Esophagus muscularis mucosa (tissue), 4 donors: Measurements from ENCODE around the gene CCR6. TPM values are rescaled to one million over a fixed set of nuclear protein-coding genes. Genes with fewer than 3 reads are reported as not detected.

Source experiments
- DNase-seq: peaks from one replicate; pipeline ENCODE4 v3.0.0-alpha.2; 2017; ENCODE audit errors: extremely low spot score
- H3K27ac ChIP-seq, 4 donors: fragments of 200-600 bp; sonication (generic); replicated peaks in 1 of 4; 1 replicate in 3 of 4; 2 replicates in 1 of 4; pipeline ENCODE4 v1.5.1; 2016 to 2019; ENCODE audit warnings: mild to moderate bottlenecking in 1 of 4
- H3K27me3 ChIP-seq, 4 donors: fragments of 200-600 bp; sonication (generic); one replicate each; pipeline versions ENCODE4 v1.5.1 to v1.6.0; 2016 to 2019
- H3K36me3 ChIP-seq, 4 donors: fragments of 200-600 bp; sonication (generic); one replicate each; pipeline ENCODE4 v1.5.1; 2016 to 2019
- H3K4me1 ChIP-seq, 4 donors: fragments of 200-600 bp; sonication (generic); one replicate each; pipeline ENCODE4 v1.5.1; 2016 to 2019
- H3K4me3 ChIP-seq, 4 donors: fragments of 200-600 bp; sonication (generic); 1 replicate in 2 of 4; 2 replicates in 2 of 4; pipeline ENCODE4 v1.5.1; 2016 to 2019; ENCODE audit warnings: mild to moderate bottlenecking in 4 of 4, moderate library complexity in 1 of 4
- H3K9me3 ChIP-seq, 4 donors: fragments of 200-600 bp; sonication (generic); 1 replicate in 3 of 4; 2 replicates in 1 of 4; pipeline ENCODE4 v1.5.1; 2016 to 2019
- CTCF ChIP-seq, 3 experiments: fragments of 200-600 bp in 2 of 3; fragments of 450-650 bp in 1 of 3; sonication (generic) in 2 of 3; IDR thresholded peaks; one replicate each; pipeline ENCODE4 v1.5.1; 2017 to 2019; ENCODE audit warnings: antibody characterized with exemption in 3 of 3, mild to moderate bottlenecking in 2 of 3, moderate library complexity in 1 of 3
- EP300 ChIP-seq: sonication (generic); formaldehyde crosslinking; IDR thresholded peaks from one replicate; pipeline ENCODE4 v1.6.1; 2017; ENCODE audit warnings: antibody characterized with exemption
- POLR2A ChIP-seq: fragments of 450-650 bp; IDR thresholded peaks from one replicate; pipeline ENCODE4 v1.6.1; 2017; ENCODE audit warnings: antibody characterized with exemption, moderate library complexity, mild to moderate bottlenecking, low read depth
- POLR2AphosphoS5 ChIP-seq, 2 donors: sonication (generic); formaldehyde crosslinking; IDR thresholded peaks; one replicate each; pipeline ENCODE4 v1.6.1; 2017; ENCODE audit warnings: antibody characterized with exemption in 2 of 2
- WGBS: methylation state at CpG from one replicate; pipeline ENCODE4 v1.1.5; 2018; 5-methylcytosine and 5-hydroxymethylcytosine counted together
- intact Hi-C: fragments of 100-400 bp; cut with DNase I; formaldehyde crosslinking; loops from one replicate; pipeline ENCODE4 v1.15.1; 2023
- total RNA-seq, 4 donors: library from RNA; depleted of rRNA; stranded (reverse); fragments of >200 nt; gene quantifications; one replicate each; pipeline versions ENCODE4 v1.1.0 to v1.2.1, GENCODE V29; 2016

Gene CCR6
- total RNA-seq, 4 donors from 2014 or later: not detected

GRCh38 chr6:167142433-167142761 is 19.5 kb downstream of the CCR6 start:
- Histone ChIP-seq H3K9me3 (no peaks in the 10 kb centered on the region), H3K4me1 (peaks cover 0 to 5% (median 3%) of the 10 kb centered on the region in 4 donors), H3K4me3 (no peak overlapping the region), H3K36me3 (no peaks in the 10 kb centered on the region), H3K27ac (no peak overlapping the region), H3K27me3 (peaks cover 0 to 34% (median 2%) of the 10 kb centered on the region in 4 donors)
- intact Hi-C loops: loop anchor here (5.0 kb wide), 2 partner anchors 145 to 355 kb away; partner anchors contain the start of gene CEP43
- no peak for DNase-seq
- no peak for TF ChIP-seq POLR2AphosphoS5 (IDR thresholded peaks at IDR 0.05)
- no peak for TF ChIP-seq EP300
- TF ChIP-seq POLR2A: no peak
- no peak for TF ChIP-seq CTCF (IDR thresholded peaks at IDR 0.05)
- 26% methylated on average over 4 of the region's 4 CpGs for WGBS

GRCh38 chr6:167143041-167143440 is 20.1 kb downstream of the CCR6 start:
- TF ChIP-seq CTCF (IDR thresholded peaks at IDR 0.05): no peak
- no peak for TF ChIP-seq POLR2A
- no peak for TF ChIP-seq EP300
- TF ChIP-seq POLR2AphosphoS5 (IDR thresholded peaks at IDR 0.05): no peak
- Histone ChIP-seq H3K36me3 (no peaks in the 10 kb centered on the region), H3K9me3 (no peaks in the 10 kb centered on the region), H3K27ac (no peak overlapping the region), H3K4me1 (peaks cover 0 to 5% (median 3%) of the 10 kb centered on the region in 4 donors), H3K27me3 (peaks cover 0 to 34% (median 2%) of the 10 kb centered on the region in 4 donors), H3K4me3 (no peak overlapping the region)
- intact Hi-C loops: loop anchor here (5.0 kb wide), 2 partner anchors 146 to 356 kb away; partner anchors contain the start of gene CEP43
- no peak for DNase-seq
- WGBS: 86% methylated on average over 5 of the region's 9 CpGs

DNA sequence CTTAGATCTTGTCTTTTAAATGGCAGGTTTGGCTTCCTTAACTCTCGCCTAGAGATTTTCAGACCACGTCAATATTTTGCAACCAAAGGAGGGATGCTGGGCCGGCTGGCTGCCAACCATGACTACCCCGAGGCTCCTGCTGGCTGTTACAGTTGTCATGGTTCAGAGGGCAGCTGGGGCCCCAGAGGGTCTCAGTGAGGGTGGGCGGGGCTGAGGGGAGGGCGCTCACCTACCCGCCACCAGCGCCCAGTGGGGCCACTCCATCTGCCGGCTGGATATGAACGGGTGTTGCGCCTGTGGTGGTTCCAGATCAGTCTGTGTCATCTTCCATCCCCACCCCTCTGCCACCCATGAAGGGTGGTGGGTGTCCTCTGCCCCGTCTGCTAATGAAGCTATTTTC is 22.6 kb downstream of the CCR6 start:
- Histone ChIP-seq H3K4me1 (peaks cover 0 to 5% (median 3%) of the 10 kb centered on the region in 4 donors), H3K4me3 (no peak overlapping the region), H3K27ac (no peak overlapping the region), H3K27me3 (peaks cover 0 to 34% (median 2%) of the 10 kb centered on the region in 4 donors), H3K9me3 (no peaks in the 10 kb centered on the region), H3K36me3 (no peaks in the 10 kb centered on the region)
- intact Hi-C loops: no loop called here
- no peak for TF ChIP-seq EP300
- TF ChIP-seq CTCF (IDR thresholded peaks at IDR 0.05): no peak
- TF ChIP-seq POLR2A: no peak
- TF ChIP-seq POLR2AphosphoS5 (IDR thresholded peaks at IDR 0.05): no peak
- no peak for DNase-seq
- WGBS: 91% methylated on average over 12 of the region's 12 CpGs

DNA sequence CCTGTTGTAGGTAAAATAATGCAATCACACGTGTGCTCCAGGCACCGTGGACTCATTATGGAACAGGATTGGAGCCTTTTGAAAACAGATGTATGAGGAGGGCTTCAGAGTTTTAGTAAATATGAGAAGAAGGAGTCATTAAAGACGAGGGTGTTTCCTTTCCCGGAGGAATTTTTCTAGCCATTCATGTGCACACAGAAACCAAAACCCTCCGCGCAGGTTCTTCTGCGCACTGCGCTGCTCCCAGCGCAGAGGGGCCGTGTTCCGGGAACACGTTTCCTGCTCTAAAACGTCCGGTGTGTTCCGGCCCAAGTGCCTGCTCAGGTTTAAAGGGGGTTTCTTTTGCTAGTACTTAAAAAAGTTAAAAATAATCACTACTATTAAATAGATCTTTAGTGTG is 23.2 kb downstream of the CCR6 start:
- H3K27ac ChIP-seq: no peak overlapping the region
- no peak for DNase-seq
- 84% methylated on average over 15 of the region's 15 CpGs for WGBS
- no peak overlapping the region for H3K4me3 ChIP-seq
- no peaks in the 10 kb centered on the region for H3K9me3 ChIP-seq
- H3K27me3 ChIP-seq: peaks cover 0 to 34% (median 2%) of the 10 kb centered on the region in 4 donors
- peaks cover 0 to 5% (median 3%) of the 10 kb centered on the region in 4 donors for H3K4me1 ChIP-seq
- H3K36me3 ChIP-seq: no peaks in the 10 kb centered on the region
- TF ChIP-seq EP300 (no peak), POLR2AphosphoS5 (IDR thresholded peaks at IDR 0.05) (no peak), POLR2A (no peak), CTCF (IDR thresholded peaks at IDR 0.05) (no peak)
- intact Hi-C loops: no loop called here

DNA sequence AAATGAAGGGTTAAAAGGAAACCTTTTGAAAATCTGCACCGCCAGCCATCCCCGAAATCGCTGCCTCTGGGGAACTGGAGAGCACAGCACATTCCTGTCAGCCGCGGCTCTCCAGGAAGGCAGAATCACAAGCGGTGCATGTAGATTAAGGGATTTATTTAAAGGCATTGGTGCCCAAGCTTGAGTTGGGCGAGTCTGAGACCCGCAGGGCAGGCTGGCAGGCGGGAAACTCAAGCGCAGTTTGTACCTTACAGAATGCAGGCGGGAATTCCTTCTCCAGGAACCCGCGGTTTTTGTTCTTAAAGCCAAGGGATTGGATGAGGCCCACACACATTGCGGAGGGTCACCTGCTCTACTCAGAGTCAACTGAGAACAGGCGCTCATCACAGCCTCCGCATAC is 24.1 kb downstream of the CCR6 start:
- intact Hi-C loops: no loop called here
- no peaks in the 10 kb centered on the region for H3K36me3 ChIP-seq
- no peak for TF ChIP-seq EP300
- TF ChIP-seq POLR2AphosphoS5 (IDR thresholded peaks at IDR 0.05): no peak
- TF ChIP-seq POLR2A: no peak
- no peak for TF ChIP-seq CTCF (IDR thresholded peaks at IDR 0.05)
- H3K4me1 ChIP-seq: peaks cover 0 to 4% (median 2%) of the 10 kb centered on the region in 4 donors
- WGBS: 59% methylated on average over 16 of the region's 16 CpGs
- H3K4me3 ChIP-seq: no peak overlapping the region
- no peak for DNase-seq
- H3K27me3 ChIP-seq: peaks cover 0 to 34% (median 2%) of the 10 kb centered on the region in 4 donors
- no peak overlapping the region for H3K27ac ChIP-seq
- H3K9me3 ChIP-seq: no peaks in the 10 kb centered on the region
